GM18499 (cell line): ENCODE data around the gene TNMD.

Experiments used
- ATAC-seq: cut with Tn5 transposase; IDR thresholded peaks from one replicate; pipeline ENCODE4 v1.9.1; 2021; ENCODE audit warnings: moderate number of reproducible peaks; ENCODE audit not compliant: insufficient read depth, unreplicated experiment

Gene TNMD

GRCh38 chrX:100643212-100643611, 58.5 kb downstream of the TNMD start:
- ATAC-seq = no peak

GRCh38 chrX:100643956-100644860, 59.5 kb downstream of the TNMD start, which contains the start of gene SRPX2:
Gene SRPX2, plus strand, starts transcription at chrX:100644199. Its CDS starts 2,124 bp downstream, at chrX:100646323.
- ATAC-seq = no peak

GRCh38 chrX:100645106-100645505, 60.4 kb downstream of the TNMD start:
- no peak for ATAC-seq

- ATAC-seq = no peak
Observed at GRCh38 chrX:100647095-100647494, 62.4 kb downstream of the TNMD start.

- no peak for ATAC-seq
Observed at GRCh38 chrX:100647739-100648138, 63.0 kb downstream of the TNMD start.

- ATAC-seq = no peak
Observed at GRCh38 chrX:100648458-100649417, 64.0 kb downstream of the TNMD start.
